Natural killer cell (primary cell): ENCODE data around the gene EPHA10. TPM values are rescaled to one million over a fixed set of nuclear protein-coding genes. Genes with fewer than 3 reads are reported as not detected.

Source experiments
- ATAC-seq, 3 donors: fragments of 150-1000 bp in 2 of 3; fragments of 200-7000 bp in 1 of 3; cut with Tn5 transposase; 1 replicate in 1 of 3; 2 replicates in 2 of 3; pipeline ENCODE4 v1.10.0; 2021; ENCODE audit warnings: mild to moderate bottlenecking in 2 of 3, moderate library complexity in 2 of 3
- DNase-seq, 2 donors: peaks; one replicate each; pipeline versions ENCODE4 v3.0.0 to v3.0.0-alpha.2; 2013 to 2021; ENCODE audit warnings: mixed read lengths in 1 of 2
- H3K27ac ChIP-seq: one replicate; pipeline ENCODE4 v1.5.1; 2013; ENCODE audit warnings: mild to moderate bottlenecking, low read length
- H3K27me3 ChIP-seq: one replicate; pipeline ENCODE4 v1.6.1; 2013; ENCODE audit warnings: low read length; ENCODE audit not compliant: control insufficient read depth, insufficient read depth
- H3K36me3 ChIP-seq: one replicate; pipeline ENCODE4 v1.6.1; 2013; ENCODE audit warnings: low read length; ENCODE audit not compliant: control insufficient read depth, insufficient read depth
- H3K4me1 ChIP-seq: one replicate; pipeline ENCODE4 v1.6.1; 2013; ENCODE audit warnings: low read length; ENCODE audit not compliant: control insufficient read depth, insufficient read depth
- H3K4me3 ChIP-seq: one replicate; pipeline ENCODE4 v1.5.1; 2013; ENCODE audit warnings: low read length
- H3K9me3 ChIP-seq: one replicate; pipeline ENCODE4 v1.6.1; 2013; ENCODE audit warnings: low read length; ENCODE audit not compliant: control insufficient read depth, insufficient read depth
- H3K27ac Mint-ChIP-seq, 2 donors: one replicate each; pipeline ENCODE4 v1.8.0; 2022; ENCODE audit warnings: mild to moderate bottlenecking in 2 of 2, mixed read lengths in 2 of 2, moderate library complexity in 1 of 2
- H3K27me3 Mint-ChIP-seq, 2 donors: one replicate each; pipeline ENCODE4 v1.8.0; 2022; ENCODE audit warnings: low read depth in 2 of 2, mixed read lengths in 2 of 2
- H3K36me3 Mint-ChIP-seq: one replicate; pipeline ENCODE4 v1.8.0; 2022; ENCODE audit warnings: mixed read lengths
- H3K4me1 Mint-ChIP-seq, 2 donors: one replicate each; pipeline ENCODE4 v1.8.0; 2022; ENCODE audit warnings: mixed read lengths in 2 of 2
- H3K4me3 Mint-ChIP-seq: one replicate; pipeline ENCODE4 v1.8.0; 2022; ENCODE audit warnings: mild to moderate bottlenecking, moderate library complexity, mixed read lengths
- H3K9me3 Mint-ChIP-seq, 2 donors: one replicate each; pipeline ENCODE4 v1.8.0; 2022; ENCODE audit warnings: mixed read lengths in 2 of 2
- WGBS: methylation state at CpG from one replicate; pipeline ENCODE4 v1.1.7; 2013; ENCODE audit warnings: missing lambda C conversion rate; ENCODE audit not compliant: insufficient coverage; 5-methylcytosine and 5-hydroxymethylcytosine counted together
- intact Hi-C: fragments of 100-400 bp; cut with micrococcal nuclease; formaldehyde crosslinking; loops from one replicate; pipeline ENCODE4 v1.14.2; 2022
- total RNA-seq, 4 donors: library from RNA; stranded (reverse); fragments of 120-200 nt in 1 of 4; gene quantifications; one replicate each; pipeline versions ENCODE4 v1.2.3 to v1.2.4, GENCODE V29; 2013 to 2022
- TF ChIP-seq, protein P1 (sequence below): fragments of 200-600 bp; IDR thresholded peaks from one replicate; pipeline ENCODE4 v1.8.0; 2022; ENCODE audit warnings: antibody characterized with exemption

Gene EPHA10
- total RNA-seq, 3 donors from 2014 or later (not counting 1 experiment from before 2014, with no cell fraction given) = not detected

DNA sequence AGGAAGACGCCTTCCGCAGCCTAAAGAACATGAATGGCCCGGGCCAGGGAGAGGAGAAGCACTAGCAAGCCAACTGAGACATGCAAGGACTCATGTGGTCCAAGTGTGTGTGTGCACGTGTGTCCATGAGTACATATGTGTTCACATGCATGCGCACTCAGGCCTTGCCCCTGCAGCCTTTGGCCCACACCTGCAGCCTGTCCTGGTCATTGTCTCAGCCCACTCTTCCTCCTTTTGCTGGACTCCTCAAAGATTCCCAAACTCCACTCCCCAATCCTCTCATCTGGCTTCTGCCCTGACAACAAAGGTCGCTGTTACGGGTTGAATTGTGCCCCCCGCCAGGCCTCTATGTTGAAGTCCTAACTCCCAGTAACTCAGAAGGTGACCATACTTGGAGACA is 50.7 kb downstream of the EPHA10 start:
- Histone ChIP-seq H3K4me3 (no peak overlapping the region), H3K27ac (no peak overlapping the region), H3K4me1 (no peaks in the 10 kb centered on the region), H3K36me3 (no peaks in the 10 kb centered on the region), H3K9me3 (no peaks in the 10 kb centered on the region), H3K27me3 (no peaks in the 10 kb centered on the region)
- 93% methylated on average over 8 of the region's 8 CpGs for WGBS
- Mint-ChIP-seq H3K36me3 (no peaks in the 10 kb centered on the region), H3K4me1 (no peaks in the 10 kb centered on the region), H3K9me3 (no peaks in the 10 kb centered on the region), H3K27ac (no peak overlapping the region), H3K4me3 (no peak overlapping the region), H3K27me3 (no peaks in the 10 kb centered on the region)
- TF ChIP-seq, protein P1, sequence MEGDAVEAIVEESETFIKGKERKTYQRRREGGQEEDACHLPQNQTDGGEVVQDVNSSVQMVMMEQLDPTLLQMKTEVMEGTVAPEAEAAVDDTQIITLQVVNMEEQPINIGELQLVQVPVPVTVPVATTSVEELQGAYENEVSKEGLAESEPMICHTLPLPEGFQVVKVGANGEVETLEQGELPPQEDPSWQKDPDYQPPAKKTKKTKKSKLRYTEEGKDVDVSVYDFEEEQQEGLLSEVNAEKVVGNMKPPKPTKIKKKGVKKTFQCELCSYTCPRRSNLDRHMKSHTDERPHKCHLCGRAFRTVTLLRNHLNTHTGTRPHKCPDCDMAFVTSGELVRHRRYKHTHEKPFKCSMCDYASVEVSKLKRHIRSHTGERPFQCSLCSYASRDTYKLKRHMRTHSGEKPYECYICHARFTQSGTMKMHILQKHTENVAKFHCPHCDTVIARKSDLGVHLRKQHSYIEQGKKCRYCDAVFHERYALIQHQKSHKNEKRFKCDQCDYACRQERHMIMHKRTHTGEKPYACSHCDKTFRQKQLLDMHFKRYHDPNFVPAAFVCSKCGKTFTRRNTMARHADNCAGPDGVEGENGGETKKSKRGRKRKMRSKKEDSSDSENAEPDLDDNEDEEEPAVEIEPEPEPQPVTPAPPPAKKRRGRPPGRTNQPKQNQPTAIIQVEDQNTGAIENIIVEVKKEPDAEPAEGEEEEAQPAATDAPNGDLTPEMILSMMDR = no peak
- DNase-seq (no peak), ATAC-seq (no peak)
- intact Hi-C loops = no loop called here

DNA sequence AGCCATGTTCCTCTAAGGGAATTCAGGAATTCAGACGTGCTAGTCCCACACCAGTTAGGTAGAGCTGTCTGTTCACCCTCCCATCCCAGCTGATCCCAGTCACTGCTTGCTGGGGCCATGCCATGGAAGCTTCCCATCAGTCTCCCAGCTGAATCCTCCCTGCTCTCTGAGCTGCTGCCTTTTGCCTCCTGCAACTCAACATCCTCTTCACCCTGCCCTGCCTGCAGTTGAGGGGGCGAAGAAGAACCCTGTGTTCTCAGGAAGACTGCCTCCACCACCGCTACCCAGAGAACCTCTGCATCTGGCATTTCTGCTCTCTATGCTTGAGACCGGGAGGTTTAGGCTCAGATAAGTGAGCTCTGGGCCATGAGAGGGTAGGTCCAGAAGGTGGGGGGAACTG is 56.4 kb downstream of the EPHA10 start:
- DNase-seq (no peak), ATAC-seq (no peak)
- 97% methylated on average over 4 of the region's 4 CpGs for WGBS

DNA sequence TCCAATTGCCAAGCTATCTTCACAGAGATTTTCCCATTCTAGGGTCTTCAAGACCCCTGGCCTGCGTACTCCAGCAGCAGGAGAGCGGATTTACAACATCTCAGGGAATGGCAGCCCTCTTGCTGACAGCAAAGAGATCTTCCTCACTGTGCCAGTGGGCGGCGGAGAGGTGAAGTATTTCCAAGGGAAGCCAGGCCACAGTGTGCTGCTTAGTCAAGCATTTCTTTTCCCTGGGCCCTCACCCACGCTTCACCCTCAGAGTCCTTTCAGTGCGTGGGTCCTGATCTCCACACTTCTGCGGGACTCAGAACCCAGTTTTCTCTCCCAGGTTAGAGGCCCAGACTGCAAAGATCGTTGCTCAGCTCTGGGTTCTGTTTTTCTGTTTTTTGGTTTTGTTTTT is 59.5 kb downstream of the EPHA10 start:
- Histone ChIP-seq H3K4me1 (no peaks in the 10 kb centered on the region), H3K4me3 (no peak overlapping the region), H3K9me3 (no peaks in the 10 kb centered on the region), H3K36me3 (peaks cover 16% of the 10 kb centered on the region), H3K27ac (no peak overlapping the region), H3K27me3 (no peaks in the 10 kb centered on the region)
- H3K27me3 Mint-ChIP-seq = no peaks in the 10 kb centered on the region
- TF ChIP-seq, protein P1 = no peak
- 83% methylated on average over 8 of the region's 8 CpGs for WGBS
- no peaks in the 10 kb centered on the region for H3K36me3 Mint-ChIP-seq
- H3K27ac Mint-ChIP-seq = no peak overlapping the region
- ATAC-seq (no peak), DNase-seq (no peak)
- no peaks in the 10 kb centered on the region for H3K9me3 Mint-ChIP-seq
- no peak overlapping the region for H3K4me3 Mint-ChIP-seq
- intact Hi-C loops = no loop called here
- no peaks in the 10 kb centered on the region for H3K4me1 Mint-ChIP-seq

More for the DNA sequence above, 56.4 kb downstream of the EPHA10 start:
- Mint-ChIP-seq H3K36me3 (no peaks in the 10 kb centered on the region), H3K27me3 (no peaks in the 10 kb centered on the region), H3K27ac (no peak overlapping the region), H3K4me3 (no peak overlapping the region), H3K9me3 (no peaks in the 10 kb centered on the region), H3K4me1 (no peaks in the 10 kb centered on the region)
- Histone ChIP-seq H3K27ac (no peak overlapping the region), H3K36me3 (peaks cover 16% of the 10 kb centered on the region), H3K4me1 (no peaks in the 10 kb centered on the region), H3K4me3 (no peak overlapping the region), H3K9me3 (no peaks in the 10 kb centered on the region), H3K27me3 (no peaks in the 10 kb centered on the region)
- intact Hi-C loops = no loop called here
- TF ChIP-seq, protein P1 = no peak

DNA sequence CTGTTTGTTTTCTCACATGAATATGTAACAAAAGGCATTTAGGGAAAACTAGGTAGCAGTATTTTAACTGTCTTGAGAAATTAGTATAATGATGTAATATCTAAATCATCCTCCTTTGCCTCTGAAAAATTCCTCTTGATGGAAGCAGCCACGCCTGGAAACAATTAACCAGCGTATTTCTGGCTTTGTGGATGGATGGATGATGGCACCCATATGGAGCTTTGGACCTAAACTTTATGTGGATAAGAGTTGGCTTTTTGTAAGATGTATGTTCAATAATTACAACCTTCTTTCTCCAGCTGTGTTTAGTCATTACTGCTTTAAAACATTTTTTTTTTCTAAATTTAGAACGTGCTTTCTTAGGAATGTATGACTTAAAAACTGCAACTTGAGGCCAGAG is 60.0 kb downstream of the EPHA10 start:
- ATAC-seq = no peak
- no peaks in the 10 kb centered on the region for H3K9me3 ChIP-seq
- 100% methylated on average over 2 of the region's 3 CpGs for whole genome bisulfite sequencing
- no peak overlapping the region for H3K27ac Mint-ChIP-seq
- H3K4me1 ChIP-seq = no peaks in the 10 kb centered on the region
- no peaks in the 10 kb centered on the region for H3K27me3 ChIP-seq
- no peak overlapping the region for H3K27ac ChIP-seq
- TF ChIP-seq, protein P1 = no peak
- no peaks in the 10 kb centered on the region for H3K9me3 Mint-ChIP-seq
- peaks cover 20% of the 10 kb centered on the region for H3K36me3 ChIP-seq
- no peak for DNase-seq
- no peaks in the 10 kb centered on the region for H3K27me3 Mint-ChIP-seq
- intact Hi-C loops = no loop called here
- H3K4me3 ChIP-seq = no peak overlapping the region
- no peaks in the 10 kb centered on the region for H3K36me3 Mint-ChIP-seq
- no peaks in the 10 kb centered on the region for H3K4me1 Mint-ChIP-seq
- H3K4me3 Mint-ChIP-seq = no peak overlapping the region
